Measurements from ENCODE around the gene GALNT4. TPM values are rescaled to one million over a fixed set of nuclear protein-coding genes. Genes with fewer than 3 reads are reported as not detected.

The GALNT4 gene
- total RNA-seq, 1 experiment from 2014 or later: 2.8 TPM

DNA sequence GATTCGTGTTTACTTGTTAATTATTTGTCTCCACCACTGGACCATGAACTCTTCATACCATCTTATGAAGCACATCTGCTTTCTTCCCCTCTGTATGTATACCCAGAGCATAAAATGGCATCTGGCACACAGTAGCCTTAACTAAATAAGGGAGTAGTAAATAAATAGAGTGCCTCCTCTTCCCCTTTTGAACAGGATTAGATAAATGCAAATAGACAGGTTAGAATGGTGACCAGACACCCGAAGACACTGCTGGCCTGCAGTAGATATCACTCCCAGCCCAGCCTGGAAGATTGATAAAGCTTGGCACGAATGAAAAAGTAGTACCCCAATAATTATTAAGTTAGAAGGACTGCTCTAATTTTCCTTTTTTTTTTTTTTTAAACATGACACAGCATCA lies 6.9 kb downstream of the GALNT4 start (continued):
- TF ChIP-seq, protein P1, sequence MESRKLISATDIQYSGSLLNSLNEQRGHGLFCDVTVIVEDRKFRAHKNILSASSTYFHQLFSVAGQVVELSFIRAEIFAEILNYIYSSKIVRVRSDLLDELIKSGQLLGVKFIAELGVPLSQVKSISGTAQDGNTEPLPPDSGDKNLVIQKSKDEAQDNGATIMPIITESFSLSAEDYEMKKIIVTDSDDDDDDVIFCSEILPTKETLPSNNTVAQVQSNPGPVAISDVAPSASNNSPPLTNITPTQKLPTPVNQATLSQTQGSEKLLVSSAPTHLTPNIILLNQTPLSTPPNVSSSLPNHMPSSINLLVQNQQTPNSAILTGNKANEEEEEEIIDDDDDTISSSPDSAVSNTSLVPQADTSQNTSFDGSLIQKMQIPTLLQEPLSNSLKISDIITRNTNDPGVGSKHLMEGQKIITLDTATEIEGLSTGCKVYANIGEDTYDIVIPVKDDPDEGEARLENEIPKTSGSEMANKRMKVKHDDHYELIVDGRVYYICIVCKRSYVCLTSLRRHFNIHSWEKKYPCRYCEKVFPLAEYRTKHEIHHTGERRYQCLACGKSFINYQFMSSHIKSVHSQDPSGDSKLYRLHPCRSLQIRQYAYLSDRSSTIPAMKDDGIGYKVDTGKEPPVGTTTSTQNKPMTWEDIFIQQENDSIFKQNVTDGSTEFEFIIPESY (IDR thresholded peaks at IDR 0.05; ENCODE audit: extremely low read depth, insufficient replicate concordance, low read length): no peak

DNA sequence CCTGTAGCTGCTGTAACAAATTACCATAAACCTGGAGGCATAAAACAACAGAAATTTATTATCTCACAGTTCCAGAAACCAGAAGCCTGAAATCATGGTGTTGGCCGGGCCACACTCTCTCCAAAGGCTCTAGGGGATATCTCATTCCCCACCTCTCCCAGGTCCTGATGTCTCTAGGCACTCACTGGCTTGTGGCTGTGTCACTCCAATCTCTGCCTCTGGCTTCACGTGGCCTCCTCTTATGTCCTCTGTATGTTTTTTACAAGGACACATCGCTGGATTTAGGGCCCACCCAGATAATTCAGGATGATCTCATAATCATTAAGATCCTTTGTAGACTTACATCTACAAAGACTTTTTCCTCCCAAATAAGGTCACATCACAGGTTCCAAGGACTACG lies 8.0 kb downstream of the GALNT4 start:
- Histone ChIP-seq H3K27me3 (ENCODE audit: insufficient read depth, low read length) (no peaks in the 10 kb centered on the region), H4K20me1 (ENCODE audit: insufficient read depth) (no peaks in the 10 kb centered on the region), H3K79me2 (ENCODE audit: insufficient read depth, low read length) (peaks cover 15% of the 10 kb centered on the region), H3K9ac (ENCODE audit: low read length) (no peak overlapping the region), H3K9me3 (ENCODE audit: control insufficient read depth in 1 of 2, insufficient read depth in 1 of 2, low read depth in 1 of 2, low read length in 2 of 2) (no peaks in the 10 kb centered on the region), H3K36me3 (ENCODE audit: control insufficient read depth in 1 of 2, insufficient read depth in 2 of 2, low read length in 2 of 2) (no peaks in the 10 kb centered on the region), H2AFZ (ENCODE audit: low read depth, low read length, poor library complexity, severe bottlenecking) (no peak overlapping the region), H3K27ac (ENCODE audit: low read depth, low read length) (no peak overlapping the region), H3K4me2 (ENCODE audit: low read length) (no peak overlapping the region), H3K9me2 (ENCODE audit: insufficient read depth) (no peaks in the 10 kb centered on the region), H3K4me3 (replicated peaks in 1 of 2; ENCODE audit: low read depth in 1 of 2, low read length in 2 of 2) (no peak overlapping the region), H3K4me1 (ENCODE audit: control insufficient read depth in 1 of 2, insufficient read depth in 2 of 2, low read length in 2 of 2) (no peaks in the 10 kb centered on the region)
- intact Hi-C loops (cut with micrococcal nuclease): no loop called here
- TF ChIP-seq, protein P2, sequence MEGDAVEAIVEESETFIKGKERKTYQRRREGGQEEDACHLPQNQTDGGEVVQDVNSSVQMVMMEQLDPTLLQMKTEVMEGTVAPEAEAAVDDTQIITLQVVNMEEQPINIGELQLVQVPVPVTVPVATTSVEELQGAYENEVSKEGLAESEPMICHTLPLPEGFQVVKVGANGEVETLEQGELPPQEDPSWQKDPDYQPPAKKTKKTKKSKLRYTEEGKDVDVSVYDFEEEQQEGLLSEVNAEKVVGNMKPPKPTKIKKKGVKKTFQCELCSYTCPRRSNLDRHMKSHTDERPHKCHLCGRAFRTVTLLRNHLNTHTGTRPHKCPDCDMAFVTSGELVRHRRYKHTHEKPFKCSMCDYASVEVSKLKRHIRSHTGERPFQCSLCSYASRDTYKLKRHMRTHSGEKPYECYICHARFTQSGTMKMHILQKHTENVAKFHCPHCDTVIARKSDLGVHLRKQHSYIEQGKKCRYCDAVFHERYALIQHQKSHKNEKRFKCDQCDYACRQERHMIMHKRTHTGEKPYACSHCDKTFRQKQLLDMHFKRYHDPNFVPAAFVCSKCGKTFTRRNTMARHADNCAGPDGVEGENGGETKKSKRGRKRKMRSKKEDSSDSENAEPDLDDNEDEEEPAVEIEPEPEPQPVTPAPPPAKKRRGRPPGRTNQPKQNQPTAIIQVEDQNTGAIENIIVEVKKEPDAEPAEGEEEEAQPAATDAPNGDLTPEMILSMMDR (IDR thresholded peaks at IDR 0.05 in 2 of 3, conservative IDR thresholded peaks at IDR 0.05 in 1 of 3; ENCODE audit: borderline replicate concordance in 1 of 3, insufficient read depth in 1 of 3, low read depth in 2 of 3, low read length in 2 of 3): no peak
- TF ChIP-seq SRF (IDR thresholded peaks at IDR 0.05; ENCODE audit: low read depth): no peak
- ChIA-PET CTCF (no interaction called here), RAD21 (ENCODE audit: low non-redundant PET in 1 of 2, low total read pairs in 2 of 2, uncharacterized antibody in 2 of 2, unreplicated experiment in 2 of 2) (no interaction called here), POLR2A (no interaction called here)
- no peak for ATAC-seq
- BruUV-seq (replicated peaks): no TSS peak
- no peak for DNase-seq (ENCODE audit: low read depth, low spot score)
